ENCODE measurements around the gene TPRN.

GRCh38 chr9:137147091-137147792 is 53.3 kb downstream of the TPRN start:
- TF ChIP-seq CTCF (IDR thresholded peaks at IDR 0.05; ENCODE audit: extremely low read depth in 1 of 2, insufficient read depth in 1 of 2, low read depth in 1 of 2, low read length in 2 of 2) (no peak), MYC (IDR thresholded peaks at IDR 0.05; ENCODE audit: low read depth, low read length) (no peak)
